GM23338 (cell line): ENCODE measurements around the gene EXOC7. TPM values are rescaled to one million over a fixed set of nuclear protein-coding genes. Genes with fewer than 3 reads are reported as not detected.

Source experiments
- ATAC-seq: fragments of 200-7000 bp; cut with Tn5 transposase; 3 replicates; pipeline ENCODE4 v1.9.1; 2020
- DNase-seq: peaks from one replicate; pipeline ENCODE4 v3.0.0-alpha.2; 2015; ENCODE audit warnings: low spot score
- H2AFZ ChIP-seq: fragments of 200-600 bp; sonication (generic); 2 replicates; pipeline ENCODE4 v1.8.0; 2016; ENCODE audit warnings: antibody characterized with exemption, mild to moderate bottlenecking, moderate library complexity
- H3F3A ChIP-seq: fragments of 200-600 bp; sonication (generic); replicated peaks from 2 replicates; pipeline ENCODE4 v1.8.0; 2017; ENCODE audit warnings: antibody characterized with exemption, mixed run types, low read depth
- H3K27ac ChIP-seq: fragments of 200-600 bp; sonication (generic); 2 replicates; pipeline ENCODE4 v1.6.1; 2016; ENCODE audit warnings: low read depth
- H3K27me3 ChIP-seq: fragments of 200-600 bp; sonication (generic); 2 replicates; pipeline ENCODE4 v1.8.0; 2016; ENCODE audit warnings: mild to moderate bottlenecking, mixed run types, moderate library complexity; ENCODE audit not compliant: insufficient read depth
- H3K36me3 ChIP-seq: fragments of 200-600 bp; sonication (generic); 2 replicates; pipeline ENCODE4 v1.8.0; 2016; ENCODE audit warnings: mild to moderate bottlenecking; ENCODE audit not compliant: insufficient read depth
- H3K4me1 ChIP-seq: fragments of 200-600 bp; sonication (generic); 2 replicates; pipeline ENCODE4 v1.8.0; 2016; ENCODE audit warnings: mild to moderate bottlenecking, moderate library complexity; ENCODE audit not compliant: insufficient read depth
- H3K4me2 ChIP-seq: fragments of 200-600 bp; sonication (generic); 2 replicates; pipeline ENCODE4 v1.7.1; 2017; ENCODE audit warnings: mixed run types
- H3K4me3 ChIP-seq: fragments of 200-600 bp; sonication (generic); 2 replicates; pipeline ENCODE4 v1.6.1; 2016; ENCODE audit warnings: mixed run types
- H3K79me2 ChIP-seq: fragments of 200-600 bp; sonication (generic); replicated peaks from 2 replicates; pipeline ENCODE4 v1.8.0; 2017; ENCODE audit warnings: mild to moderate bottlenecking; ENCODE audit not compliant: insufficient read depth
- H3K9me2 ChIP-seq: fragments of 200-600 bp; sonication (generic); 2 replicates; pipeline ENCODE4 v1.8.0; 2017; ENCODE audit not compliant: insufficient read depth
- H4K20me1 ChIP-seq: fragments of 200-600 bp; sonication (generic); replicated peaks from 2 replicates; pipeline ENCODE4 v1.8.0; 2017; ENCODE audit warnings: mild to moderate bottlenecking; ENCODE audit not compliant: insufficient read depth
- H3K27ac Mint-ChIP-seq: 2 replicates; pipeline ENCODE4 v1.8.0; 2020; ENCODE audit warnings: inconsistent platforms, mild to moderate bottlenecking, moderate library complexity, mixed read lengths
- H3K27me3 Mint-ChIP-seq: 3 replicates; pipeline ENCODE4 v1.8.0; 2022; ENCODE audit warnings: low read depth, mild to moderate bottlenecking, moderate library complexity, mixed read lengths, inconsistent platforms; ENCODE audit not compliant: insufficient read depth, poor library complexity
- H3K36me3 Mint-ChIP-seq: 3 replicates; pipeline ENCODE4 v1.8.0; 2021; ENCODE audit warnings: low read depth, mild to moderate bottlenecking, inconsistent platforms, moderate library complexity, mixed read lengths
- H3K4me1 Mint-ChIP-seq: 3 replicates; pipeline ENCODE4 v1.8.0; 2020; ENCODE audit warnings: mild to moderate bottlenecking, inconsistent platforms, mixed read lengths
- H3K4me3 Mint-ChIP-seq: 3 replicates; pipeline ENCODE4 v1.8.0; 2021; ENCODE audit warnings: moderate library complexity, mild to moderate bottlenecking, inconsistent platforms, mixed read lengths
- H3K9me3 Mint-ChIP-seq: 3 replicates; pipeline ENCODE4 v1.8.0; 2020; ENCODE audit warnings: moderate library complexity, mild to moderate bottlenecking, inconsistent platforms, mixed read lengths
- CREB1 ChIP-seq: fragments of 250-450 bp; sonication (Bioruptor Pico); IDR thresholded peaks from 2 replicates; pipeline ENCODE4 v1.5.0; 2020; ENCODE audit warnings: low read depth, mild to moderate bottlenecking, moderate library complexity
- CTCF ChIP-seq, 2 experiments: fragments of 200-600 bp in 1 of 2; sonication (generic) in 1 of 2; conservative IDR thresholded peaks; 2 replicates each; pipeline versions ENCODE4 v1.5.1 to v1.6.1; 2016 to 2017; ENCODE audit warnings: antibody characterized with exemption in 2 of 2, low read depth in 2 of 2, mild to moderate bottlenecking in 2 of 2, moderate library complexity in 1 of 2
- ETS1 ChIP-seq: IDR thresholded peaks from 2 replicates; pipeline ENCODE4 v1.6.1; 2016; ENCODE audit warnings: antibody characterized with exemption
- EZH2 ChIP-seq: fragments of 200-600 bp; sonication (generic); IDR thresholded peaks from one replicate; pipeline ENCODE4 v1.8.0; 2017; ENCODE audit warnings: antibody characterized with exemption, mild to moderate bottlenecking, low read depth; ENCODE audit not compliant: unreplicated experiment
- EZH2phosphoT487 ChIP-seq: fragments of 200-600 bp; sonication (generic); IDR thresholded peaks from one replicate; pipeline ENCODE4 v1.8.1; 2018; ENCODE audit warnings: antibody characterized with exemption; ENCODE audit not compliant: unreplicated experiment
- JUNB ChIP-seq: IDR thresholded peaks from one replicate; pipeline ENCODE4 v1.6.1; 2016; ENCODE audit warnings: antibody characterized with exemption; ENCODE audit not compliant: unreplicated experiment
- NANOG ChIP-seq: IDR thresholded peaks from 2 replicates; pipeline ENCODE4 v1.6.1; 2016; ENCODE audit warnings: antibody characterized with exemption, borderline replicate concordance
- POLR2AphosphoS5 ChIP-seq: IDR thresholded peaks from 2 replicates; pipeline ENCODE4 v1.6.1; 2016; ENCODE audit warnings: antibody characterized with exemption, low read depth
- REST ChIP-seq: IDR thresholded peaks from one replicate; pipeline ENCODE4 v1.6.1; 2018; ENCODE audit warnings: antibody characterized with exemption; ENCODE audit not compliant: unreplicated experiment
- STAT1 ChIP-seq: IDR thresholded peaks from one replicate; pipeline ENCODE4 v1.6.1; 2016; ENCODE audit warnings: antibody characterized with exemption; ENCODE audit not compliant: unreplicated experiment
- ZNF114 ChIP-seq: fragments of 250-450 bp; sonication (Bioruptor Pico); IDR thresholded peaks from 2 replicates; pipeline ENCODE4 v1.5.0; 2020; ENCODE audit warnings: mild to moderate bottlenecking, moderate library complexity
- ZNF331 ChIP-seq: fragments of 250-450 bp; sonication (Bioruptor Pico); IDR thresholded peaks from 2 replicates; pipeline ENCODE4 v1.5.0; 2020; ENCODE audit warnings: low read depth, mild to moderate bottlenecking, moderate library complexity
- ZNF462 ChIP-seq: fragments of 250-450 bp; sonication (Bioruptor Pico); IDR thresholded peaks from 2 replicates; pipeline ENCODE4 v1.5.0; 2020; ENCODE audit warnings: mild to moderate bottlenecking, moderate library complexity
- polyA plus RNA-seq: library from polyadenylated mRNA; unstranded; fragments of >200 nt; fragmentation: Nextera tagmentation; extraction: Ambion mirVana; gene quantifications from 2 replicates; pipeline ENCODE4 v1.2.1, GENCODE V29; 2016
- total RNA-seq: library from RNA; depleted of rRNA; stranded (reverse); fragments of >200 nt; shearing (Covaris generic); gene quantifications from 2 replicates; pipeline ENCODE4 v1.2.3, GENCODE V29; 2014

The EXOC7 gene
- total and polyA plus RNA-seq, 2 experiments from 2014 or later, result 75.4 to 77.4 TPM

- DNase-seq, result no peak
- H3K4me2 ChIP-seq, result no peak overlapping the region
Measured at GRCh38 chr17:76065775-76066174, 37.8 kb downstream of the EXOC7 start.

More at GRCh38 chr17:76065775-76066174, 37.8 kb downstream of the EXOC7 start:
- peaks cover 30% of the 10 kb centered on the region for H3K79me2 ChIP-seq
- ATAC-seq, result no peak
- peaks cover 49% of the 10 kb centered on the region for H3K36me3 ChIP-seq
- Mint-ChIP-seq H3K4me3 (no peak overlapping the region), H3K27me3 (no peaks in the 10 kb centered on the region), H3K36me3 (peaks cover 69% of the 10 kb centered on the region), H3K27ac (no peak overlapping the region), H3K9me3 (no peaks in the 10 kb centered on the region), H3K4me1 (peaks cover 2% of the 10 kb centered on the region; the same call in 2 of the 3 replicates)
- H3K27me3 ChIP-seq, result no peaks in the 10 kb centered on the region
- H2AFZ ChIP-seq, result no peak overlapping the region
- peaks cover 6% of the 10 kb centered on the region for H4K20me1 ChIP-seq
- no peak overlapping the region for H3K4me3 ChIP-seq
- no peak for TF ChIP-seq CTCF (conservative IDR thresholded peaks at IDR 0.05; ENCODE audit: low read depth in 2 of 2)
- no peak for TF ChIP-seq EZH2
- no peak for TF ChIP-seq JUNB
- no peak for TF ChIP-seq ZNF462 (CRISPR knock-in tag)
- no peak for TF ChIP-seq POLR2AphosphoS5
- no peak for TF ChIP-seq ZNF114 (CRISPR knock-in tag)
- no peak for TF ChIP-seq STAT1
- no peak for TF ChIP-seq CREB1 (CRISPR knock-in tag)
- TF ChIP-seq ZNF331, result no peak
- TF ChIP-seq ETS1, result no peak
- no peak for TF ChIP-seq NANOG
- no peak for TF ChIP-seq REST
- no peak for TF ChIP-seq EZH2phosphoT487
- no peak overlapping the region for H3K27ac ChIP-seq
- peaks cover 12% of the 10 kb centered on the region; the same call in 1 of the 2 replicates for H3F3A ChIP-seq
- no peaks in the 10 kb centered on the region for H3K9me2 ChIP-seq
- no peaks in the 10 kb centered on the region; the same call in 1 of the 2 replicates for H3K4me1 ChIP-seq
